SH-SY5Y (cell line): ENCODE measurements around the gene VWA3B.

Experiments used
- GATA2 ChIP-seq: IDR thresholded peaks from 2 replicates; pipeline ENCODE4 v1.6.1; 2011; ENCODE audit warnings: mild to moderate bottlenecking, low read depth, low read length
- GATA3 ChIP-seq: IDR thresholded peaks from 2 replicates; pipeline ENCODE4 v1.6.1; 2011; ENCODE audit warnings: low read depth, mild to moderate bottlenecking, low read length, moderate library complexity

DNA sequence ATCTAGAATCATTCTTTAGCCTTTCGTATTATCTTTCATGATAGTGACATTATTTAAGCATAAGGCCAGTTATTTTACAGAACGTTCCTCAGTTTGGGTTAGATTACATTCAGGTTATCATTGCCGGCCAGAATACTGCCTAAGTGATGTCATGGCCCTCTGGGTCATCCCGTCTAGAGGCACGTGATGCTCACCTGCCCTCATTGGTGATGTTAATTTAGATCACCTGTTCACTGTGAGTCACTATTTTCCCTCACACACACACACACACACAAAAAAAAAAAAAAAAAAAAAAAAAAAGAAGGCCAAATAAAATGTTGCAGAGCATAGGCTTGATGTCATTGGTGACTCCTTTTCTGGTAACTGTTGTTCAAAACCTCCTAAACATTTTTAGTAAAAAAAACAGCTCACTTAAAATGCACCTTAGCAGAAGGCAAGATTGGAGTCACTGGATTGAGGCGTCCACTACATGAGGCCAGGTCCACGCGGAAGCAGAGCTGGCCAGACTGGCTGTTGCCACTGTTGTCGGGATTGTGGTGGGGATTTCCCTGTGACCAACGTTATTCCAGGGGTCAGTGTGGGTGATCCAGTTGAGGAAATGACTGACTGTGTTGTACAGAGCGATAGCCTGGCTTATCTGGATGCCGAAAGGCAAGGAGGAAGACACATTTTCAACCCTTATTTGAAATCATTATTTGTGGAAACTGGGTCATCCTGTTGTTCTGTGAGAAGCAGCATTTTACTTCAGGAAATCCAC is 207.1 kb downstream of the VWA3B start:
- no peak for TF ChIP-seq GATA2
- no peak for TF ChIP-seq GATA3
